Neural crest cell (in vitro differentiated cells): Measurements from ENCODE around the gene C6orf163. TPM values are rescaled to one million over a fixed set of nuclear protein-coding genes. Genes with fewer than 3 reads are reported as not detected.

Experiments used
- DNase-seq: peaks from one replicate; pipeline ENCODE4 v3.0.0; 2021; ENCODE audit warnings: low read depth, mixed read lengths, low spot score
- H3K27ac Mint-ChIP-seq: one replicate; pipeline ENCODE4 v1.8.0; 2021; ENCODE audit warnings: mild to moderate bottlenecking, mixed read lengths; ENCODE audit not compliant: unreplicated experiment
- H3K27me3 Mint-ChIP-seq: 2 replicates; pipeline ENCODE4 v1.8.0; 2021; ENCODE audit warnings: low read depth, mild to moderate bottlenecking, mixed read lengths
- H3K36me3 Mint-ChIP-seq: 2 replicates; pipeline ENCODE4 v1.8.0; 2021; ENCODE audit warnings: low read depth, mild to moderate bottlenecking, mixed read lengths
- H3K4me1 Mint-ChIP-seq: 2 replicates; pipeline ENCODE4 v1.8.0; 2021; ENCODE audit warnings: mixed read lengths
- H3K4me3 Mint-ChIP-seq: one replicate; pipeline ENCODE4 v1.8.0; 2021; ENCODE audit warnings: mild to moderate bottlenecking, mixed read lengths
- H3K9me3 Mint-ChIP-seq: 2 replicates; pipeline ENCODE4 v1.8.0; 2021; ENCODE audit warnings: mixed read lengths
- CTCF ChIP-seq: fragments of 200-600 bp; sonication (generic); conservative IDR thresholded peaks from 2 replicates; pipeline ENCODE4 v1.5.0; 2021; ENCODE audit warnings: antibody characterized with exemption, mild to moderate bottlenecking
- total RNA-seq: library from RNA; stranded (reverse); gene quantifications from 2 replicates; pipeline ENCODE4 v1.2.1, GENCODE V29; 2021

C6orf163 gene
- total RNA-seq, 1 donor from 2014 or later: 3.5 TPM

DNA sequence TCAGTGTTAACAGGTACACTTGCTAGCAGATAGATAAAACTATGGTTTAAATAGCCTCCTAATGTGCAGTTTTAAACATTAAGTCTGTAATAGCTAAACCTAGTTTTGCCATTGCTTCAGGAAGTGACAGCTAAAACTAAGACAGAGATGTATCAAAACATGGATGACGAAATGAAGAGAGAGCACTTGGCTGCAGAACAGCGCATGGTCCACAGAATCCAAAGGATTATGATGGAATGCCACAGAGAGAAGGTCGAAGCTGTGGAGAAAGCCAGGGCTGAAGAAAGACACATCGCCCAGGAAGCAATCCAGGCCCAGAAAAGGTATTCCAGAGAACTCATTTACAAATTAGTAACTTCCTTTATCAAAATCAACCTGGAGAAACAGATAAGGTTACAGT is 11.6 kb downstream of the C6orf163 start:
- Mint-ChIP-seq H3K27ac (no peak overlapping the region), H3K36me3 (peaks cover 3% of the 10 kb centered on the region), H3K4me1 (no peaks in the 10 kb centered on the region), H3K9me3 (no peaks in the 10 kb centered on the region), H3K4me3 (no peak overlapping the region), H3K27me3 (no peaks in the 10 kb centered on the region)
- no peak for TF ChIP-seq CTCF
- no peak for DNase-seq

DNA sequence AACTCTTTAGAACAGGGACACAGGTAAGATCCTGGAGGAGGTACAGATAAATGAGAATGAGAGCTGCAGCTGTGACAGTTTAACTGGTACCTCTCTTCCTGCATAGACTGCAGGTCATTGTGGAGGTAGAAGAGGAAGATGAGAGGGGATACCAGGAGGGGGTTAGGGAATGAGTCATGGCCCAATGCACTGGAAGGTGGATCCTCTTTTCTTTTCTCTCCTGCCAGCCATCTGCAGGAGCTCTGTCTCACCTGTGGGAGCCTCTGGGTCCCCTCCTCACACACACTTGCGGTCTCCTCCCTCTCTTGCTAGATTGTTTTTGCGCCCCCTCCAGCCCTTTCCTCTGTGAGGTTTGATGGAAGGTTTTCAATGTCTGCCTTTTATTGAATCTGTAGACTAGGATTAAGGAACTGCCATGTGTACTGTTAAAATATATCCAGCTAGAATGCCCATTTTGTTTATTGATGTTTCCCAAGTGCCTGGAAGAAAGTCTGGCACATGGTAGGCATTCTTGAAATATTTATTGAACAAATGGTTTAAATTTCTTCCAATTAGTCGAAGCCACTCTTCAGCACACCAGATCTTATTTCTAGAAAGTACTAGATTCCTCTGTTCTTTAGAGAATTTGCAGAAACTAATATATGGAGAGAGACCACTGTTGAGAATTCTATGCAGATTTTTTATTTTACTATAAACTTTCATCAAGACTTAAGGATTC is 13.0 kb downstream of the C6orf163 start:
- no peak for DNase-seq
- Mint-ChIP-seq H3K9me3 (no peaks in the 10 kb centered on the region), H3K4me1 (no peaks in the 10 kb centered on the region), H3K36me3 (peaks cover 7% of the 10 kb centered on the region), H3K27me3 (no peaks in the 10 kb centered on the region), H3K4me3 (no peak overlapping the region), H3K27ac (no peak overlapping the region)
- TF ChIP-seq CTCF: no peak

DNA sequence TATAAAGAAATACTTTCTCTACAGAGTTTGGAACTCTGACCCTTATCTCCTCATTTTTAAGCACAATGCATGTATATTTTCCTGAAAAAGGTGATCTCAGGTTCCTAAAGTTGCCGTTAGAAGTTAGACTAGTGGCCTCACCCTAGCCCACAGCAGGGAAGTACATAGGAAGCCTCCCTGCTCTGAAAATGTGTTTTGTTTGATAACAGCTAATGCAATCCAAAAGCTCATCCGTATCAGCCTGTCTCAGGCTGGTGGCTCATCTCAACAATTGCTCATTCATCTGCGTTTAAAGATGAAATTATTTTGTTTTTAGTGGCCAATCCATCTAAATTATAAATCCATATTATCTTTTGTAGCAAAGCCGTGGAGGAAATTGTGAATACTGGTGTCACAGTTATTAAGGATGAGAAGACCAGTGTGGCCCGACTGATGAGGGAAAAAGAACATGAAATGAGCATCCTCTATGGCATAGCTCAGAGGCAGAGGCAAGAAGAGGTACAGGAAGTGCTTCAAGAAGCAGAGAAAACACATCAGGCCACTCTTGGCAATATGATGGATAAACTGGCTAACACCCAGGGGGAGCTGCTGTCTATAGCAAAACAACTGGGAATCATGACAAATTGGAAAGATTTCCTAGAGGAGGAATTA is 20.1 kb downstream of the C6orf163 start:
- Mint-ChIP-seq H3K4me1 (no peaks in the 10 kb centered on the region), H3K36me3 (peaks cover 32% of the 10 kb centered on the region), H3K27ac (no peak overlapping the region), H3K27me3 (no peaks in the 10 kb centered on the region), H3K9me3 (peaks cover 13% of the 10 kb centered on the region), H3K4me3 (no peak overlapping the region)
- DNase-seq: no peak
- TF ChIP-seq CTCF: no peak

DNA sequence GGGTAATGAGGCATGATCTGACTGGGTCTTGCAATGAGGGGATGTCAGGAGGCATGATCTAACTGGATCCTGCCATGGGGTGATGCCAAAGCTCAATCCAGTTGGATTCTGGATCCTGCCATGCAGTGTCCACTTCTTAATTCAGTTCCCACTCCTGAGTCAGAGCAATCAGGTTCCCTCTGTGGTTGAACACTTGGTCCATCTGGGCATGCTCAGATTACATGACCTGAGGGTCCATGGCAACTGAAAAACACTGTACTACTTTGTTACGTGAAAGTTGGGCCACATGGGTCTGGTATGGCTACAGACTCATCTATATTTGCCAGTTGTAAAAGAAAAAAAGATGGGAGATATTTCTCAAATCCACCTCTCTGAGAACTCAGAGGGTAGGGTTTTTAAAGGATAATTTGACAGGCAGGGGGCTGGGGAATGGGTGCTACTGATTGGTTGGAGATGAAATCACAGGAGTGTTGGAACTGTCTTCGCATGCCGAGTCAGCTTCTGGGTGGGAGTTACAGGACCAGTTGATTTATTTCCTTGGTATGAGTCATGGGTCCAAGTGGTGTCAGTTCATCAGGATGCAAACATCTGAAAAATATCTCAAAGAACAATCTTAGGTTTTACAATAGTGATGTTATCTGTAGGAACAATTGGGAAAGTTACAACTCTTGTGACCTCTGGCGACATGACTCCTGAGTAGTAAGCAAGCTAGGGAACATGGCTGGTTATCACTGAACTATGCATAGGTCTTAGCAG is 21.6 kb downstream of the C6orf163 start:
- DNase-seq: no peak
- Mint-ChIP-seq H3K36me3 (peaks cover 35% of the 10 kb centered on the region), H3K4me3 (no peak overlapping the region), H3K4me1 (no peaks in the 10 kb centered on the region), H3K27me3 (no peaks in the 10 kb centered on the region), H3K9me3 (peaks cover 16% of the 10 kb centered on the region), H3K27ac (no peak overlapping the region)
- TF ChIP-seq CTCF: no peak

DNA sequence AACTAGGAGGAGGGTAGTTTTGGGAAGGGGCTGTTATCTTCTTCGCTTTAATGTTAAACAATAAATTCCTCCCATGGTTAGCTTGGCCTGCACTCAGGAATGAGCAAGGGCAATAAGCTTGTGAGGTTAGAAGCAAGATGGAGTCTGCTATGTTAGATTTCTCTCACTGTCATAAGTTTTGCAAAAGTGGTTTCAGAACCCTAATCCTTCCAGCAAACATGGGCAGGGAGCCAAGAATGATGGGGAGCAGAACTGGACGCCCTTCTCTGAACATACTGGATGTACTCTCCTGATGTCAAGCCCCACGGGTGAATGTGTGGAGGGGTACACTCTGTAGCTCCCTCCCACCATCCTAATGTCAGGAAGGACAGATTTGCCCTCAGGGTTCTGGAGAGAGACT is 22.3 kb downstream of the C6orf163 start:
- TF ChIP-seq CTCF: no peak
- Mint-ChIP-seq H3K4me1 (no peaks in the 10 kb centered on the region), H3K9me3 (peaks cover 16% of the 10 kb centered on the region), H3K27ac (no peak overlapping the region), H3K27me3 (no peaks in the 10 kb centered on the region), H3K36me3 (peaks cover 31% of the 10 kb centered on the region), H3K4me3 (no peak overlapping the region)
- DNase-seq: no peak
